Frontal cortex (tissue), 4 donors: Measurements from ENCODE around the gene ATAT1. TPM values are rescaled to one million over a fixed set of nuclear protein-coding genes. Genes with fewer than 3 reads are reported as not detected.
"Not testable (repeated sequence)": the region's sequence is repeated elsewhere in the genome, so short reads cannot be mapped to it uniquely, and the experiment has no call there.

Source experiments
- DNase-seq, 2 donors: peaks; one replicate each; pipeline ENCODE4 v3.0.0; 2012; ENCODE audit warnings: low spot score in 2 of 2
- FAIRE-seq: peaks from 2 replicates; lab custom pipeline; 2012; peaks lifted over from hg19 to GRCh38; lab: Jason Lieb, UNC
- total RNA-seq: library from RNA; depleted of rRNA; stranded (reverse); fragments of >200 nt; gene quantifications from one replicate; pipeline ENCODE4 v1.2.3, GENCODE V29; 2014
- donor health status: control.
- donor health status: control.
- donor health status: control.

ATAT1 gene
- total RNA-seq = 40.4 TPM

DNA sequence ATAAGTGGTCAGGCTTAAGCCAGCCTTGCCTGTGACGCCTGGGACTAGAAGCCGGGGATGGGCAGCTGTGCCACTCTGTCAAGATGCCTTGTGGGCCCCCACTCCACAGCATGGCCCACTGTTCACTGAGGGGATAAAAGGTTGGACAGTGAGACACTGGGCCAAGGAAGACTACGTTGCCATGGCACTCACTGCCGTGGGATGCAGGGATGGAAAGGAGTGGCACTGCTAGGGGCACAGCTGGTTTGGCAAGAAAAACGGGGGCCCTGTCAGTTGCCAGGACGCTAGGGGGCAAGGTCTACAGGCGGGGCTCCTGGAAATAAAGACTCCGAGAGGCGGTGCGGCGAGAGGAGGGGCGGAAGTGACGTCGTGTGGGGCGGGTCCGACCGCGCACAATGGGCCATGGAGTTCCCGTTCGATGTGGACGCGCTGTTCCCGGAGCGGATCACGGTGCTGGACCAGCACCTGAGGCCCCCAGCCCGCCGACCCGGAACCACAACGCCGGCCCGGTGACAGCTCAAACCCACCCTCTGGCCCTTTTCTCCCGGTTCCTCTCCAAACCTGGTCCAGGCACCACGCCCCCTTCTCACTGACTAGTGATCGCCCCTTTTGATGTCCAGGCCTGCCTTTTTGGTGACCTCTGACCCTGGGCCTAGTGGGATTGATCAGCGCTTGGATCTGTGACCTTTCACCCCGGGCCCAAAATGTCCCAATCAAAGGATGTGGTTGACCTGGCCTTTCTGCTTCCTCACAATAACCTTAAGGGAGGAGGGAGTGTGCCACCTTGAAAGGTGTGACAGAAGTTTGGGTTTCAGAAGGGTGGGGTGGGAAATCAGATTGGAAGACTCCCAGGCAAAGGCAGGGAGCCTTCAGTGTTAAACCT, at the start of gene ATAT1:
ATAT1 (plus strand) TSS at position 391 of the 883 bp plus-strand sequence.
- DNase-seq = peak; percentile 74 to 93
- FAIRE-seq = no peak

DNA sequence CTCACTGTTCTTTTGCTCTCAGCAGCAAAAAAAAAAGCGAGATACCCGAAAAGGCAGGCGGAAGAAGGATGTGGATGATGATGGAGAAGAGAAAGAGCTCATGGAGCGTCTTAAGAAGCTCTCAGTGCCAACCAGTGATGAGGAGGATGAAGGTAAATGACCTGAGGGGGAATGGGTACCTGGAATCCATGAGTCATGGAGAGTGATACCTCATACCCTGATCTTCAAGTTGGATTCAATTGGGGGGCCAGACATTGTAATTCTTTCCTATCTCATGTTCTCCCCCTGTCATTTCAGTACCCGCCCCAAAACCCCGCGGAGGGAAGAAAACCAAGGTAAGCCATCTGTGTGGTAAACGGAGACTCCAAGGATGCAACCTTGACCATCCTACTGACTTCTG, 48.6 kb upstream of the ATAT1 start:
- FAIRE-seq (no peak), DNase-seq (no peak)

DNA sequence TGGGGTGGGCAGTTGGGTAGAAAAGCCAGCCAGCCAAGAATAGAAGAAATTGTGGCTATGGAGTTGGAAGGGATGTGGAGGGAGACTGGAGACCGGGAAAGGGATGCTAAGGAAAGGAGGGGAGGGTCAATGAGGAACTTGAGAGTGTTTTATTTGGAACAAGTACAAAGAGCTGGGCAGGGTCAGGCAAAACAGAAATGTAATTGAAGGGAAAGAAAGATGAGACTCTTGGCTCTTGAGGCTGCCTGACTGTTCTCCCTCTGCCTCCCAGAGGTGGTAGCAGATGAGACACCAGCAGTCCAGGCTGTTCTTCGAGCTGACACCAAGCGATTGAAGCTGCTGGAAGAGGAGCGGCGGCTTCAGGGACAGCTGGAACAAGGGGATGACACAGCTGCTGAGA, 42.8 kb upstream of the ATAT1 start:
- FAIRE-seq (no peak), DNase-seq (no peak)

DNA sequence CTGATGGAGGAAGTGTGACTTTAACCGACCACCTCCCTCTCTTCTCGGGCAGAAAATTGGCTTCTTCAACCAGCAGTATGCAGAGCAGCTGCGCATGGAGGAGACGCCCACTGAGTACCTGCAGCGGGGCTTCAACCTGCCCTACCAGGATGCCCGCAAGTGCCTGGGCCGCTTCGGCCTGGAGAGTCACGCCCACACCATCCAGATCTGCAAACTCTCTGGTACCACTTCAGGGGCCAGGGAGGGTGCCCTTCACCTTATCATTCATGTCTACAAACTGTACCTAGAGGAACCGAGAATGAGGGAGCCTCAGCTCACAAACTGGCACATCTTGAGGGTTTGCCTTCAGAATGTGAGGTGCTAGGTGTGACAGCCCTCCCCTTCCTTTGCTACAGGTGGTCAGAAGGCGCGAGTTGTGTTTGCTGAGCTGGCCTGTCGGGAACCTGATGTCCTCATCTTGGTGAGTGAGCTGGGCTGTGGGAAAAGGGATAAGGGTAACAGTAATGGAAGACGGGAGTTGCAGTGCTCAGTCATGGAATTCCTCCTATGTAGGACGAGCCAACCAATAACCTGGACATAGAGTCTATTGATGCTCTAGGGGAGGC, 36.8 kb upstream of the ATAT1 start:
- FAIRE-seq = no peak
- no peak for DNase-seq

DNA sequence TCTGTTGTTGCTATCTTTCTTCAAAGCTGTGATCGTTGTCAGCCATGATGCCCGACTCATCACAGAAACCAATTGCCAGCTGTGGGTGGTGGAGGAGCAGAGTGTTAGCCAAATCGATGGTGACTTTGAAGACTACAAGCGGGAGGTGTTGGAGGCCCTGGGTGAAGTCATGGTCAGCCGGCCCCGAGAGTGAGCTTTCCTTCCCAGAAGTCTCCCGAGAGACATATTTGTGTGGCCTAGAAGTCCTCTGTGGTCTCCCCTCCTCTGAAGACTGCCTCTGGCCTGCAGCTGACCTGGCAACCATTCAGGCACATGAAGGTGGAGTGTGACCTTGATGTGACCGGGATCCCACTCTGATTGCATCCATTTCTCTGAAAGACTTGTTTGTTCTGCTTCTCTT, 36.2 kb upstream of the ATAT1 start:
- no peak for DNase-seq
- FAIRE-seq = no peak

DNA sequence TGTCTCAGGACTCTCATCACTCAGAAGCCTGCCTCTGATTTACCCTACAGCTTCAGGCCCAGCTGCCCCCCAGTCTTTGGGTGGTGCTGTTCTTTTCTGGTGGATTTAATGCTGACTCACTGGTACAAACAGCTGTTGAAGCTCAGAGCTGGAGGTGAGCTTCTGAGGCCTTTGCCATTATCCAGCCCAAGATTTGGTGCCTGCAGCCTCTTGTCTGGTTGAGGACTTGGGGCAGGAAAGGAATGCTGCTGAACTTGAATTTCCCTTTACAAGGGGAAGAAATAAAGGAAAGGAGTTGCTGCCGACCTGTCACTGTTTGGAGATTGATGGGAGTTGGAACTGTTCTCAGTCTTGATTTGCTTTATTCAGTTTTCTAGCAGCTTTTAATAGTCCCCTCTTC, 35.7 kb upstream of the ATAT1 start:
- FAIRE-seq (no peak), DNase-seq (no peak)

GRCh38 chr6:30592287-30592686, 34.4 kb upstream of the ATAT1 start:
- no peak for FAIRE-seq
- no peak for DNase-seq

DNA sequence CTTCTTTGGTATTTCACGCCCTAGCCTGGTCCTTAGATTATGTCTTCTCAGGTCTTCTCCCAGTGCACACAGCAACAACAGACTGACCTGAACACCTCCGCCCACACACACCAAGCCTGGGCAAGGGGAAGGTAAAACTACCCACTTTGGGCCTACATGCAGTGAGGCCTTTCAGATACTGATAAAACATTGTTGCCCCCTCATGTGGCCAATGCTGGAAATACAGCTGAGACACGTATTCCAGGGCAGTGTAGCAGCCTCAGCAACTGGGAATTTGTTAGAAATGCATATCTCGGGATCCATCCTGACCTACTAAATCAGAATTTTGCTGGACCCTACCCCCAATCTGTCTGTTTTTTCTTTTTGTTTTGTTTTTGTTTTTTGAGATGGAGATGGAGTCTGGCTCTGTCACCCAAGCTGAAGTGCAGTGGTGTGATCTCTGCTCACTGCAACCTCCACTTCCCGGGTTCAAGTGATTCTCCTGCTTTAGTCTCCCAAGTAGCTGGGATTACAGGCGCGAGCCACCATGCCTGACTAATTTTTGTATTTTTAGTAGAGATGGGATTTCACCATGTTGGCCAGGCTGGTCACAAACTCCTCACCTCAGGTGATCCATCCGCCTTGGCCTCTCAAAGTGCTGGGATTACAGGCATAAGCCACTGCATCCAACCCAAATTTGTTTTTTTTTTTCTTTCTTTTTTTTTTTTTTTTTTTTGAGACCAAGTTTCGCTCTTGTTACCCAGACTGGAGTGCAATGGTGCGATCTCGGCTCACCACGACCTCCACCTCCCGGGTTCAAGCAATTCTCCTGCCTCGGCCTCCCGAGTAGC, 29.1 kb upstream of the ATAT1 start:
- not testable (repeated sequence) for FAIRE-seq

GRCh38 chr6:30598912-30599624, 27.6 kb upstream of the ATAT1 start:
- FAIRE-seq = no peak
- DNase-seq = no peak

More for the DNA sequence above, 29.1 kb upstream of the ATAT1 start:
- peak; percentile 53 to 67 for DNase-seq

DNA sequence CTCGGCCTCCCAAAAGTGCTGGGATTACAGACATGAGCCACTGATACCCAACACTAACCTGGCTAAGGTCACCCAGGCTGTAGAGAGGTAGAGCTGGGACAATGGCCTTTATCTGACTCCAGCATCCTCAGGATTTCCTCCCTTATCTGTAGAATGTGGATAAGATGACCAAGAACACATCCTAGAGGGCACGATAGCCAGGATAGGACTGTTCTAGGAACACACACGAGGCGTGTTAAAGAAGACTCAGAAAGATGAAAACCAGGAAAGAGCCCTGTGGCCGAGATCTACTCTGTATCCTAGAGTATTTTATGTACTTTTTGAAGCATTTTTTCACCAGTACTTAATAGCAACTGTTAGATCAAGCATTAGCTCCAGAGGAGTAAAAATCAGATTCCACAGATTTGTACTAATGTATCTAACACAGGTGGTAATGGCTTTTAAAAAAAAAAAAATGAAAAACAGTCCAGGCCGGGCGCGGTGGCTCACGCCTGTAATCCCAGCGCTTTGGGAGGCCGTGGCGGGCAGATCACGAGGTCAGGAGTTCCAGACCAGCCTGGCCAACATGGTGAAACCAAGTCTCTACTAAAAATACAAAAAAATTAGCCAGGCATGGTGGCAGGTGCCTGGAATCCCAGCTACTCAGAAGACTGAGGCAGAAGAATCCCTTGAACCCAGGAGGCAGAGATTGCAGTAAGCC, 26.9 kb upstream of the ATAT1 start:
- FAIRE-seq = no peak

GRCh38 chr6:30600451-30600961, 26.2 kb upstream of the ATAT1 start:
- no peak for DNase-seq
- no peak for FAIRE-seq

More for the DNA sequence above, 26.9 kb upstream of the ATAT1 start:
- DNase-seq = no peak

DNA sequence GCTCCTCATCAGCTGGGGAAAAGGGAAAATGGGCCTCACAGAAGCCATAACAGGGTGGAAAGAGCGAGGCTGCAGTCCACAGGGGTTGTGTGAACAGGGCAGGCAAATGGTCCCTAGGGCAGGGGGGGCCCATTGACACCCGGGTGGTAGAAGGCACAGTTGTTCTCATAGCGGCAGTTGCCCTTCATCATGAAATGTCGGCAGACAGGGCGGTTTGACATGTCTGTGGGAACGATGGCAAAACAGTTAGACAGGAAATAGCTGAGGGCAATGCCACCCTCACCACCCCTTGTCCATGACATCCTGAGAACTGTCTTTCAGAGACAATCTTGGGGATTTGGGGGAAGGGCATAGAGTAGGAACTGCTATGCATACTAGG, 25.2 kb upstream of the ATAT1 start:
- DNase-seq (no peak), FAIRE-seq (no peak)

DNA sequence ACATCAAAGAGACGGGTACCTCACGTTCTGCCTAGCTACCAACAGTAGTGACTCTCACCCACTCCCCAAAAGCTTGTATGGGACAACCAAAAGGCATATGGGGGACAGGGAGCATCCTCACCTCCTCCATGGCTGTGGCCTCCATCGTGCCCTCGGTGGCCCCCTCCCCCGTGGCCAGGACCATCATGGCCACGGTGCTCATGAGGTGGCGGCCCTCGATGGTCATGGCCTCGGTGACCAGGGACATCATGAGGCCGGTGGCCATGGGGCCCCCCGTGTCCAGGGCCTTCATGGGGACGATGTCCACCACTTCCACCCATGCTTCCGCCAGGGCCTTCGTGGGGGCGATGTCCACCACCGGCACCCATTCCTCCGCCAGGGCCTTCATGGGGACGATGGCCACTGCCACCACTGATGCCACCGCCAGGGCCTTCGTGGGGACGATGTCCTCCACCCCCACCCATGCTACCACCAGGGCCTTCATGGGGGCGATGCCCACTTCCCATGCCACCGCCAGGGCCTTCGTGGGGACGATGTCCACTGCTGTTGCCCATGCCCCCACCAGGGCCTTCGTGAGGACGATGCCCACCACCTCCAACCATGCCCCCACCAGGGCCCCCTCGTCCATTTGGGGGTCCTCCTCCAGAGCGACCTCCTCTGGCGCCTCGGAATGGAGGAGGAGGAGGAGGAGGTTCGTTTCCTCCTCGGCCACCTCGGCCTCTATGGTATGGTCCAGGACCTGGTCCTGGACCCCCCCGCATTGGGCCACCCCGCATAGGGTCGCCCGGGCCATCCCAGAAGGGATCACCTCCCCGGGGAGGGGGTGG, 24.6 kb upstream of the ATAT1 start:
- FAIRE-seq = no peak

DNA sequence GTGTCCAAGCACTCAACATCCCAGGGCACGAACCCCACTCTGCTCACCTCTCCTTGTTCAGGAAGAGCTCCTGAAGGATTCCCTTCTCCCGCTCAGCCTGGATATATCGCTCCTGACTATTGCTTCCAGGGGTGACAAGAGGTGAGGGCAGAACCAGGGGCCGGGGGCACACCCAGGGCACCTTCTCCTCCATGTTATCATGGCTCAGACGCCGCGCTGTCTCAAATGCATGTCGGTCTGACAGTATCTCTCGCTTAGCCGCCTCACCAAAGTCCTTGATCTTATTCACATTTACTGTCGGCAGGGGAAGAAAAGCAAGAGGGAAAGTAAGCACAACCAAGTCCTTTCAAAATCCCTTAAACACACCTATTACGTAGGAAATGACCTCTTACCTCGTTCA, 22.7 kb upstream of the ATAT1 start:
- DNase-seq = no peak
- FAIRE-seq = no peak

More for the DNA sequence above, 24.6 kb upstream of the ATAT1 start:
- no peak for DNase-seq

DNA sequence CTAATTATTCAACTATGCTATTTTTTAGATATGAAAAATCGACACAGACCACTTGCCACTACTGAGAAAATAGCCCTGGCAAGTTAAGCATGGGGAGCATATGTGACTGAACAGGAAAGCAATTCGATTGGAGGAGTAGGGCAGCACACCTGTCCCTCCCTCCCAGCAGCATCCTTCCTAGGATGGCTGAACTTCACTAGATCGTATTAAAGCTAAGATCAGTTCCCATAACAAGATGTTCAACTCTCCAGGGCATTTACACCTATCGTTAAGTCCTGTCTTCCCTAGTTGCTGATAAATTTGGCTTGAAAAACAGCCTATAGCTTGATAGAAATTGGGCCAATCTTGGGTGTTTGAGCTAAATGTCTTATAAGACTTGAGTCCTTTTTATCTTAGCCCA, 16.6 kb upstream of the ATAT1 start:
- FAIRE-seq (no peak), DNase-seq (no peak)

GRCh38 chr6:30611150-30611855, 15.4 kb upstream of the ATAT1 start:
- FAIRE-seq (no peak), DNase-seq (no peak)

DNA sequence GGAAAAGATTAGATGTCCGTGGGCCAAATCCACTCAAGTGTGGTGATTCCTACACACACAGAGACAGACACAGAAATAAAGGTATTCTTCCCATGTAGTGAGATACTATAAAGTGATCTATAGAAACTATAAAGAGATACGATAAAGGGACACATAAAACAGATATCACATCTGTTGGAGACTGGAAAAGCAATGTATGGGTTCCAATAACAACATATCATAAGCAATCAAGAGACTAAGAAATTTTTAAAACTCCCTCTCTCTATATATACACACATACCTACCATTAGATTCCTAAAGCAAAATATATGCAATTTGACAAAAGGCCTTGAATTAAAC, 14.8 kb upstream of the ATAT1 start:
- DNase-seq (no peak), FAIRE-seq (no peak)

DNA sequence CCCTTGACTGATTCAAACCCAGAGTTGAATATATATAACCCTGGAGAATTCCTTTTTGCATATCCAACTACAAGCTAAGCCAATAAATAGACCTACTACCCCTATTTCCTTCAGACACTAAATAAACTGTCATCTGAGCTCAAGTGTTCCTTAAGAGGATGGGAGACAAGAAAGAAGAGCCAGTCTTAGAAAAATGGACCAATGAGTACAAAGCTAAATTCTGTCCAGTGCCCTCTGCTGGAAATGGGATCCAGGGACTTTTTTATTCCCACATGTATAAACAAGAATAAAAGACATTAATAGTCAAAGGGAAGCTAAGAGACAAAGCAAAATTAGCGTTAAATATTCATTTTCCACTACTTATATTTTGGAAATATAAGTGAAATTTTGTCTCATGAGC, 14.5 kb upstream of the ATAT1 start:
- DNase-seq (no peak), FAIRE-seq (no peak)
